Caco-2 (cell line): ENCODE data around the gene CARS2. TPM values are rescaled to one million over a fixed set of nuclear protein-coding genes. Genes with fewer than 3 reads are reported as not detected.

Experiments
- BruUV-seq: library from RNA; stranded (reverse); fragments of 400-500 nt; replicated peaks from 2 replicates; lab custom pipeline; 2021; lab: Mats Ljungman, UMichigan
- CTCF ChIA-PET: fragments of 300-600 bp; sonication (Branson Sonifier 250); formaldehyde crosslinking; loops from one replicate; lab custom pipeline; 2022; ENCODE audit warnings: antibody characterized with exemption; lab: Charles Lee
- POLR2A ChIA-PET: fragments of 300-600 bp; sonication (Branson Sonifier 250); formaldehyde crosslinking; loops from one replicate; lab custom pipeline; 2022; ENCODE audit warnings: antibody characterized with exemption; lab: Charles Lee
- DNase-seq, 2 experiments: peaks; one replicate each; pipeline versions ENCODE4 v3.0.0 to v3.0.0-alpha.2; 2020 to 2022
- H3K27me3 ChIP-seq: replicated peaks from 2 replicates; pipeline ENCODE4 v1.6.0; 2011; ENCODE audit warnings: low read length; ENCODE audit not compliant: control insufficient read depth, insufficient read depth
- H3K36me3 ChIP-seq: 2 replicates; pipeline ENCODE4 v1.5.1; 2011; ENCODE audit warnings: low read length; ENCODE audit not compliant: control insufficient read depth, insufficient read depth
- H3K4me1 ChIP-seq: fragments of 250-450 bp; sonication (Bioruptor Pico); 2 replicates; pipeline ENCODE4 v1.5.1; 2020; ENCODE audit warnings: mild to moderate bottlenecking
- H3K4me3 ChIP-seq: 2 replicates; pipeline ENCODE4 v1.5.1; 2011; ENCODE audit warnings: low read depth, mild to moderate bottlenecking, control low read depth, low read length
- H3K9me3 ChIP-seq: fragments of 250-450 bp; sonication (Bioruptor Pico); 2 replicates; pipeline ENCODE4 v1.5.1; 2020; ENCODE audit warnings: mild to moderate bottlenecking, moderate library complexity
- H3K27ac Mint-ChIP-seq: one replicate; pipeline ENCODE4 v1.8.0; 2022; ENCODE audit warnings: mixed read lengths; ENCODE audit not compliant: unreplicated experiment
- H3K27me3 Mint-ChIP-seq: one replicate; pipeline ENCODE4 v1.8.0; 2022; ENCODE audit warnings: mixed read lengths; ENCODE audit not compliant: insufficient read depth, unreplicated experiment
- H3K36me3 Mint-ChIP-seq: one replicate; pipeline ENCODE4 v1.8.0; 2022; ENCODE audit warnings: mild to moderate bottlenecking, mixed read lengths; ENCODE audit not compliant: insufficient read depth, unreplicated experiment
- H3K4me1 Mint-ChIP-seq: one replicate; pipeline ENCODE4 v1.8.0; 2022; ENCODE audit warnings: low read depth, mixed read lengths; ENCODE audit not compliant: unreplicated experiment
- H3K4me3 Mint-ChIP-seq: one replicate; pipeline ENCODE4 v1.8.0; 2022; ENCODE audit warnings: mild to moderate bottlenecking, moderate library complexity, mixed read lengths; ENCODE audit not compliant: unreplicated experiment
- H3K9me3 Mint-ChIP-seq: one replicate; pipeline ENCODE4 v1.8.0; 2022; ENCODE audit warnings: mixed read lengths; ENCODE audit not compliant: unreplicated experiment
- intact Hi-C: fragments of 100-400 bp; cut with micrococcal nuclease; formaldehyde crosslinking; loops from one replicate; pipeline ENCODE4 v1.10.0; 2022; ENCODE audit not compliant: unreplicated experiment
- total RNA-seq: library from RNA; stranded (reverse); gene quantifications from 2 replicates; pipeline ENCODE4 v1.2.3, GENCODE V29; 2022
- TF ChIP-seq, protein P1 (sequence below), 2 experiments: fragments of 200-600 bp in 1 of 2; IDR thresholded peaks; 1 replicate in 1 of 2; 2 replicates in 1 of 2; pipeline versions ENCODE4 v1.5.1 to v1.8.0; 2011 to 2022; ENCODE audit warnings: antibody characterized with exemption in 1 of 2, control low read depth in 1 of 2, inconsistent platforms in 1 of 2, low read depth in 1 of 2, low read length in 1 of 2, mild to moderate bottlenecking in 1 of 2, moderate library complexity in 1 of 2; ENCODE audit not compliant: insufficient read depth in 1 of 2, severe bottlenecking in 1 of 2, unreplicated experiment in 1 of 2

The CARS2 gene
- total RNA-seq, 1 experiment from 2014 or later = 63.1 TPM

DNA sequence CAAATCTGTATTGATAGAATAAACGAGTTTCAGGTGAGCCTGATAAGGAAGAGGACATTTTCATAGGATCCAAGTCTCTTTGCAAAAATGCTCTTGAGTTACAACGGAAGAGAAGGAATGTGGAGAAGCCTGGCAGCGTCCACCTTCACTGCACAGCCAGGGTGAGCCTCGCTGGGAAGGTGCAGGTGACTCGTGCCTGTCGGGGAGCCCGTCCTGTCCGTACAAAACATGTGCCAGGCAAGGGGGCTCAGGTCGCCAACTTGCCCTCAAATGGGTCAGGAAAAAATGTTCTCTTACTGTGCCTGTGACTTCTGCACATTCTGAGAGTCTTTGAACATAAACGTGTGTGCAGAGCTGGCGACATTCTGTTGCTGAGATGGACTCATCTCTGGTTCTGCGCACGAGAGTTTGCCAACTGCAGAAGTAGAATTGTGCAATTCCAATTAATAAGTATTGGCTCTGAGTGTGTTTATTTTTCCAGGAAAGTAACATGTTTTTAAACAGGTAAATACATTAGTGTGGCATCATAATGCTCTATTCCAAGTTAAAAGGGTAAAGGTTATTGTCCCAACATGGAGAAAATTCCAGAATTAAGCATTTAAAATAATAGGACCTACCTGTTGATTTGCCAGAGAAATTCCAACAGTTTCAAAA lies 62.0 kb downstream of the CARS2 start:
- H3K27ac Mint-ChIP-seq = no peak overlapping the region
- DNase-seq = no peak
- BruUV-seq = no TSS peak
- ChIA-PET POLR2A (no interaction called here), CTCF (no interaction called here)
- H3K4me1 Mint-ChIP-seq = no peaks in the 10 kb centered on the region
- H3K36me3 Mint-ChIP-seq = peaks cover 90% of the 10 kb centered on the region
- Histone ChIP-seq H3K27me3 (no peaks in the 10 kb centered on the region), H3K4me1 (no peaks in the 10 kb centered on the region), H3K4me3 (no peak overlapping the region), H3K9me3 (no peaks in the 10 kb centered on the region), H3K36me3 (peaks cover 2% of the 10 kb centered on the region)
- intact Hi-C loops = no loop called here
- H3K27me3 Mint-ChIP-seq = no peaks in the 10 kb centered on the region
- TF ChIP-seq, protein P1, sequence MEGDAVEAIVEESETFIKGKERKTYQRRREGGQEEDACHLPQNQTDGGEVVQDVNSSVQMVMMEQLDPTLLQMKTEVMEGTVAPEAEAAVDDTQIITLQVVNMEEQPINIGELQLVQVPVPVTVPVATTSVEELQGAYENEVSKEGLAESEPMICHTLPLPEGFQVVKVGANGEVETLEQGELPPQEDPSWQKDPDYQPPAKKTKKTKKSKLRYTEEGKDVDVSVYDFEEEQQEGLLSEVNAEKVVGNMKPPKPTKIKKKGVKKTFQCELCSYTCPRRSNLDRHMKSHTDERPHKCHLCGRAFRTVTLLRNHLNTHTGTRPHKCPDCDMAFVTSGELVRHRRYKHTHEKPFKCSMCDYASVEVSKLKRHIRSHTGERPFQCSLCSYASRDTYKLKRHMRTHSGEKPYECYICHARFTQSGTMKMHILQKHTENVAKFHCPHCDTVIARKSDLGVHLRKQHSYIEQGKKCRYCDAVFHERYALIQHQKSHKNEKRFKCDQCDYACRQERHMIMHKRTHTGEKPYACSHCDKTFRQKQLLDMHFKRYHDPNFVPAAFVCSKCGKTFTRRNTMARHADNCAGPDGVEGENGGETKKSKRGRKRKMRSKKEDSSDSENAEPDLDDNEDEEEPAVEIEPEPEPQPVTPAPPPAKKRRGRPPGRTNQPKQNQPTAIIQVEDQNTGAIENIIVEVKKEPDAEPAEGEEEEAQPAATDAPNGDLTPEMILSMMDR (IDR thresholded peaks at IDR 0.05; ENCODE audit: insufficient read depth in 1 of 2, low read depth in 1 of 2, low read length in 1 of 2, severe bottlenecking in 1 of 2, unreplicated experiment in 1 of 2) = no peak
- H3K9me3 Mint-ChIP-seq = no peaks in the 10 kb centered on the region
- H3K4me3 Mint-ChIP-seq = no peak overlapping the region

DNA sequence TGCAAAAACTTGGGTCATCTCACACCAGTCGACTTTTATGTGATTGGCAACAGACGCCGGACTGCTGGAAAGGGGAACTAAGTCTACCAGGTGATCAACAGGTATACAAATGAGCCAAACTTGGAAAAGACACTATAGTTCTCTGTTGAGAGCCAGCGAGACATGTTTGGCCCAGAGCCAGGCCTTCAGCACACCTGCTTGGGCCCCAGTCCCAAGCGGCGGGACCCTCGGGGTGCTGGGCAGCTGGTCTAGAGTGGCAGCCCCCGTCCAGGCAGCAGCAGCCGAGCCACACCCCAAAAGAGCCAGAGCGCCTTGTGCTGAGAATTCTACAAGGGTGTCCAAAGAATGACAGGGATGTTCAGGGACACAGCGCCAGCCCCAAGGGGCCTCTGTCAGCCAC lies 62.6 kb downstream of the CARS2 start:
- peaks cover 90% of the 10 kb centered on the region for H3K36me3 Mint-ChIP-seq
- intact Hi-C loops = no loop called here
- TF ChIP-seq, protein P1 (IDR thresholded peaks at IDR 0.05; ENCODE audit: insufficient read depth in 1 of 2, low read depth in 1 of 2, low read length in 1 of 2, severe bottlenecking in 1 of 2, unreplicated experiment in 1 of 2) = no peak

DNA sequence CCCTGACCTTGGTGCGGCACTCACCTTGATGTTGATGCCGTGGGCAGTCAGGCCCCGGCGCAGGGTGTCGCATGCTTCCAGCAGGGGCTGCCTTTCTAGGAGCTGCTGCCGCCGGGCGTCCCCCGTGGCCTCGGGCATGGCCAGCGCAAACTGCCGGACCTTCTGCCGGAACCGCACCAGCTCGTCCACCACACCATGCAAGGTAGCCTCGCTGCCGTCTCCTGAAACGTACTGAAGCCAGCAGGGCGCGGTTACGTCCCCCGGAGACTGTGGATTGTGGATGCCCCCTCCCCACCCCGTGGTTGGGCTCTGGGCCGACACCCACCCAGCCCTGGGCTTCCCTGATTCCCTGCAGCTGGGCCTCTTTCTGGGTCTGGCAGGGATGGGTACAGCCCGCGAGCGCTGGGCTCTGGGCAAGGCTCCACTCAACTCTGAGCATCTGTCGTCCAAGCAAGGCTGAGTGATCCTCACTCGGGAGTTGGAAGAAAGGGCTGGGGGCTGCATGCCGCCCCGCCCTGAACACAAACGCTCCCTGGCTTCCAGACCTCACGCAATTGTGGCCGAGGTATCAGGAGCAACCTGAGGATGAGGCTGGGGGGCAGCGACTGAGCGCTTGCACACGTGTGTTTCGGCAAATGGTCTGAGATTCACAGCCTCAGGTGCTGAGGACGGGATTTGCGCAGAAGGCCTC lies 63.5 kb downstream of the CARS2 start:
- ChIA-PET POLR2A (no interaction called here), CTCF (no interaction called here)
- DNase-seq = no peak
- Histone ChIP-seq H3K36me3 (peaks cover 2% of the 10 kb centered on the region), H3K27me3 (no peaks in the 10 kb centered on the region), H3K4me1 (no peaks in the 10 kb centered on the region), H3K4me3 (no peak overlapping the region), H3K9me3 (no peaks in the 10 kb centered on the region)
- intact Hi-C loops = no loop called here
- H3K9me3 Mint-ChIP-seq = no peaks in the 10 kb centered on the region
- no peak overlapping the region for H3K27ac Mint-ChIP-seq
- no peaks in the 10 kb centered on the region for H3K4me1 Mint-ChIP-seq
- H3K36me3 Mint-ChIP-seq = peaks cover 84% of the 10 kb centered on the region
- BruUV-seq = no TSS peak
- TF ChIP-seq, protein P1 (IDR thresholded peaks at IDR 0.05; ENCODE audit: insufficient read depth in 1 of 2, low read depth in 1 of 2, low read length in 1 of 2, severe bottlenecking in 1 of 2, unreplicated experiment in 1 of 2) = no peak
- no peak overlapping the region for H3K4me3 Mint-ChIP-seq
- no peaks in the 10 kb centered on the region for H3K27me3 Mint-ChIP-seq

More for the DNA sequence above, 62.6 kb downstream of the CARS2 start:
- H3K27me3 Mint-ChIP-seq = no peaks in the 10 kb centered on the region
- H3K9me3 Mint-ChIP-seq = no peaks in the 10 kb centered on the region
- no peaks in the 10 kb centered on the region for H3K9me3 ChIP-seq
- no peaks in the 10 kb centered on the region for H3K27me3 ChIP-seq
- no peak overlapping the region for H3K4me3 Mint-ChIP-seq
- CTCF ChIA-PET = no interaction called here
- no TSS peak for BruUV-seq
- DNase-seq = no peak
- H3K4me1 ChIP-seq = no peaks in the 10 kb centered on the region
- no peaks in the 10 kb centered on the region for H3K4me1 Mint-ChIP-seq
- POLR2A ChIA-PET = no interaction called here
- H3K27ac Mint-ChIP-seq = no peak overlapping the region
- H3K36me3 ChIP-seq = peaks cover 2% of the 10 kb centered on the region
- H3K4me3 ChIP-seq = no peak overlapping the region
